Esophagus muscularis mucosa (tissue), 4 donors: ENCODE results near the gene KTN1.

ENCODE experiments used
- CTCF ChIP-seq, 3 experiments: fragments of 200-600 bp in 2 of 3; fragments of 450-650 bp in 1 of 3; sonication (generic) in 2 of 3; IDR thresholded peaks; one replicate each; pipeline ENCODE4 v1.5.1; 2017 to 2019; ENCODE audit warnings: antibody characterized with exemption in 3 of 3, mild to moderate bottlenecking in 2 of 3, moderate library complexity in 1 of 3
- EP300 ChIP-seq: sonication (generic); formaldehyde crosslinking; IDR thresholded peaks from one replicate; pipeline ENCODE4 v1.6.1; 2017; ENCODE audit warnings: antibody characterized with exemption
- POLR2A ChIP-seq: fragments of 450-650 bp; IDR thresholded peaks from one replicate; pipeline ENCODE4 v1.6.1; 2017; ENCODE audit warnings: antibody characterized with exemption, moderate library complexity, mild to moderate bottlenecking, low read depth
- POLR2AphosphoS5 ChIP-seq, 2 donors: sonication (generic); formaldehyde crosslinking; IDR thresholded peaks; one replicate each; pipeline ENCODE4 v1.6.1; 2017; ENCODE audit warnings: antibody characterized with exemption in 2 of 2

GRCh38 chr14:55684956-55685584, 105.1 kb downstream of the KTN1 start:
- TF ChIP-seq CTCF (IDR thresholded peaks at IDR 0.05) (no peak), POLR2A (no peak), POLR2AphosphoS5 (IDR thresholded peaks at IDR 0.05) (no peak), EP300 (no peak)
